Fibroblast of the aortic adventitia (primary cell): ENCODE results near the gene AHCYL2. TPM values are rescaled to one million over a fixed set of nuclear protein-coding genes. Genes with fewer than 3 reads are reported as not detected.

Experiments
- DNase-seq: peaks from one replicate; pipeline ENCODE4 v3.0.0-alpha.2; 2010; ENCODE audit warnings: low read depth
- H3K4me3 ChIP-seq: 2 replicates; pipeline ENCODE4 v1.5.1; 2011; ENCODE audit warnings: low read depth, mild to moderate bottlenecking, control low read depth, low read length, moderate library complexity
- CTCF ChIP-seq: IDR thresholded peaks from 2 replicates; pipeline ENCODE4 v1.5.1; 2011; ENCODE audit warnings: mild to moderate bottlenecking, low read length, control low read depth, inconsistent platforms; ENCODE audit not compliant: insufficient read depth
- total RNA-seq: library from RNA; depleted of rRNA; stranded (reverse); fragments of >200 nt; gene quantifications from 2 replicates; pipeline ENCODE4 v1.2.3, GENCODE V29; 2012; ENCODE audit warnings: low replicate concordance

Gene AHCYL2
- total RNA-seq, 1 donor = 12.1 TPM

- no peak for TF ChIP-seq CTCF
- H3K4me3 ChIP-seq = no peak overlapping the region
- DNase-seq = no peak
Measured at GRCh38 chr7:129311429-129311828, 86.6 kb downstream of the AHCYL2 start.

GRCh38 chr7:129313282-129313681 lies 88.5 kb downstream of the AHCYL2 start:
- no peak overlapping the region for H3K4me3 ChIP-seq
- DNase-seq = no peak
- no peak for TF ChIP-seq CTCF

GRCh38 chr7:129315960-129316359 lies 91.1 kb downstream of the AHCYL2 start:
- peak; percentile 50 for DNase-seq
- no peak overlapping the region for H3K4me3 ChIP-seq
- no peak for TF ChIP-seq CTCF

- no peak overlapping the region for H3K4me3 ChIP-seq
- DNase-seq = no peak
- TF ChIP-seq CTCF = no peak
Measured at GRCh38 chr7:129317450-129317849, 92.6 kb downstream of the AHCYL2 start.

GRCh38 chr7:129327076-129327475 lies 102.2 kb downstream of the AHCYL2 start:
- no peak for TF ChIP-seq CTCF
- no peak for DNase-seq
- H3K4me3 ChIP-seq = no peak overlapping the region

- no peak overlapping the region for H3K4me3 ChIP-seq
- TF ChIP-seq CTCF = no peak
- peak; percentile 63 for DNase-seq
Measured at GRCh38 chr7:129332254-129333035, 107.6 kb downstream of the AHCYL2 start.

- no peak overlapping the region for H3K4me3 ChIP-seq
- TF ChIP-seq CTCF = no peak
- DNase-seq = no peak
Measured at GRCh38 chr7:129334473-129334872, 109.6 kb downstream of the AHCYL2 start.
